OCI-LY1 (cell line): ENCODE data around the gene SCAF11.

Experiments
- H2AFZ ChIP-seq: fragments of 200-600 bp; sonication (generic), shearing (Covaris generic); 2 replicates; pipeline ENCODE4 v1.6.0; 2014; ENCODE audit warnings: antibody characterized with exemption, mild to moderate bottlenecking, low read length
- H3F3A ChIP-seq: fragments of 200-600 bp; sonication (generic), shearing (Covaris generic); 2 replicates; pipeline ENCODE4 v1.6.0; 2014; ENCODE audit warnings: mild to moderate bottlenecking, antibody characterized with exemption, low read length, moderate library complexity; ENCODE audit not compliant: insufficient read depth
- H3K27ac ChIP-seq: fragments of 200-600 bp; sonication (generic); 2 replicates; pipeline ENCODE4 v1.5.1; 2014; ENCODE audit warnings: low read length, mixed run types, mild to moderate bottlenecking, low read depth; ENCODE audit not compliant: poor library complexity, severe bottlenecking
- H3K27me3 ChIP-seq: fragments of 200-600 bp; sonication (generic); 2 replicates; pipeline ENCODE4 v1.6.0; 2014; ENCODE audit warnings: antibody characterized with exemption, mild to moderate bottlenecking, low read length, moderate library complexity; ENCODE audit not compliant: insufficient read depth
- H3K36me3 ChIP-seq: fragments of 200-600 bp; sonication (generic); 2 replicates; pipeline ENCODE4 v1.6.1; 2014; ENCODE audit warnings: mild to moderate bottlenecking, antibody characterized with exemption, low read length, moderate library complexity, mixed read lengths; ENCODE audit not compliant: insufficient read depth
- H3K4me1 ChIP-seq: fragments of 200-600 bp; sonication (generic); 2 replicates; pipeline ENCODE4 v1.5.1; 2014; ENCODE audit warnings: mild to moderate bottlenecking, low read length, moderate library complexity; ENCODE audit not compliant: insufficient read depth, severe bottlenecking
- H3K4me2 ChIP-seq: fragments of 200-600 bp; sonication (generic), shearing (Covaris generic); 2 replicates; pipeline ENCODE4 v1.6.1; 2014; ENCODE audit warnings: low read length
- H3K4me3 ChIP-seq: fragments of 200-600 bp; sonication (generic); 2 replicates; pipeline ENCODE4 v1.5.1; 2014; ENCODE audit warnings: low read length, low read depth, mild to moderate bottlenecking, mixed read lengths; ENCODE audit not compliant: poor library complexity, severe bottlenecking
- H3K79me2 ChIP-seq: fragments of 200-600 bp; shearing (Covaris generic); 2 replicates; pipeline ENCODE4 v1.6.1; 2016; ENCODE audit warnings: mixed run types, low read length, mixed read lengths; ENCODE audit not compliant: insufficient read depth
- H3K9ac ChIP-seq: fragments of 200-600 bp; sonication (generic), shearing (Covaris generic); 2 replicates; pipeline ENCODE4 v1.6.1; 2014; ENCODE audit warnings: mild to moderate bottlenecking, low read length, mixed read lengths
- H3K9me2 ChIP-seq: fragments of 200-600 bp; sonication (generic), shearing (Covaris generic); 2 replicates; pipeline ENCODE4 v1.6.1; 2014; ENCODE audit warnings: low read depth, mild to moderate bottlenecking, low read length, mixed read lengths
- H3K9me3 ChIP-seq: fragments of 200-600 bp; shearing (Covaris generic); 2 replicates; pipeline ENCODE4 v1.6.1; 2014; ENCODE audit warnings: low read length, mixed read lengths
- H4K20me1 ChIP-seq: fragments of 200-600 bp; sonication (generic), shearing (Covaris generic); 2 replicates; pipeline ENCODE4 v1.6.0; 2016; ENCODE audit warnings: mild to moderate bottlenecking, low read length; ENCODE audit not compliant: insufficient read depth
- EZH2 ChIP-seq: fragments of 200-600 bp; sonication (generic), shearing (Covaris generic); IDR thresholded peaks from 2 replicates; pipeline ENCODE4 v1.8.0; 2017; ENCODE audit warnings: borderline replicate concordance, mixed run types, mild to moderate bottlenecking, antibody characterized with exemption, low read length, moderate library complexity, mixed read lengths
- TF ChIP-seq, protein P1 (sequence below): fragments of 200-600 bp; sonication (generic), shearing (Covaris generic); IDR thresholded peaks from 2 replicates; pipeline ENCODE4 v1.5.1; 2017; ENCODE audit warnings: mild to moderate bottlenecking, antibody characterized with exemption, low read length, moderate library complexity, mixed read lengths

Gene SCAF11

DNA sequence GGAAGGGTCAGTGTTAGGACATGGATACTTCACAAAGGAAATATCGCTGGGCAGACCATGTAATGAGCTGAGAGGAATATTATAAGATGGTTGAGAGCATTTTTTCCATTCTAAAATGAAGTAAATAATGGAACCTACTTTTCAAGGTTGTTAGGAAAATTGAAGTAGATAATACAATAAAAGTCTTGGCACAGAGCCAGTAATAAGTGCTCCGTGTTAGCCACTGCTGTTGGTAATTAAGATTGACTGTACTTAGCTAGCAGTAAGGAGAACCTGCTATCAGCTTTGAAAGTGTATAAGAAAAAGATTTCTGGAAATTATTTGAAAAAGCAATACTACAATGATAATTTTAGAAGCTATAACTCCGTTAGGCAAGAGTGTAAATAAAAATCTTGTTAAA lies 77.6 kb downstream of the SCAF11 start:
- Histone ChIP-seq H3K4me2 (no peak overlapping the region), H3K27me3 (no peaks in the 10 kb centered on the region), H3K36me3 (no peaks in the 10 kb centered on the region), H4K20me1 (no peaks in the 10 kb centered on the region), H2AFZ (no peak overlapping the region), H3K9me3 (no peaks in the 10 kb centered on the region), H3K79me2 (no peaks in the 10 kb centered on the region), H3F3A (no peaks in the 10 kb centered on the region), H3K4me3 (no peak overlapping the region), H3K4me1 (peaks cover 6% of the 10 kb centered on the region), H3K27ac (no peak overlapping the region), H3K9ac (no peak overlapping the region), H3K9me2 (no peaks in the 10 kb centered on the region)
- TF ChIP-seq, protein P1, sequence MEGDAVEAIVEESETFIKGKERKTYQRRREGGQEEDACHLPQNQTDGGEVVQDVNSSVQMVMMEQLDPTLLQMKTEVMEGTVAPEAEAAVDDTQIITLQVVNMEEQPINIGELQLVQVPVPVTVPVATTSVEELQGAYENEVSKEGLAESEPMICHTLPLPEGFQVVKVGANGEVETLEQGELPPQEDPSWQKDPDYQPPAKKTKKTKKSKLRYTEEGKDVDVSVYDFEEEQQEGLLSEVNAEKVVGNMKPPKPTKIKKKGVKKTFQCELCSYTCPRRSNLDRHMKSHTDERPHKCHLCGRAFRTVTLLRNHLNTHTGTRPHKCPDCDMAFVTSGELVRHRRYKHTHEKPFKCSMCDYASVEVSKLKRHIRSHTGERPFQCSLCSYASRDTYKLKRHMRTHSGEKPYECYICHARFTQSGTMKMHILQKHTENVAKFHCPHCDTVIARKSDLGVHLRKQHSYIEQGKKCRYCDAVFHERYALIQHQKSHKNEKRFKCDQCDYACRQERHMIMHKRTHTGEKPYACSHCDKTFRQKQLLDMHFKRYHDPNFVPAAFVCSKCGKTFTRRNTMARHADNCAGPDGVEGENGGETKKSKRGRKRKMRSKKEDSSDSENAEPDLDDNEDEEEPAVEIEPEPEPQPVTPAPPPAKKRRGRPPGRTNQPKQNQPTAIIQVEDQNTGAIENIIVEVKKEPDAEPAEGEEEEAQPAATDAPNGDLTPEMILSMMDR: no peak
- TF ChIP-seq EZH2: no peak

DNA sequence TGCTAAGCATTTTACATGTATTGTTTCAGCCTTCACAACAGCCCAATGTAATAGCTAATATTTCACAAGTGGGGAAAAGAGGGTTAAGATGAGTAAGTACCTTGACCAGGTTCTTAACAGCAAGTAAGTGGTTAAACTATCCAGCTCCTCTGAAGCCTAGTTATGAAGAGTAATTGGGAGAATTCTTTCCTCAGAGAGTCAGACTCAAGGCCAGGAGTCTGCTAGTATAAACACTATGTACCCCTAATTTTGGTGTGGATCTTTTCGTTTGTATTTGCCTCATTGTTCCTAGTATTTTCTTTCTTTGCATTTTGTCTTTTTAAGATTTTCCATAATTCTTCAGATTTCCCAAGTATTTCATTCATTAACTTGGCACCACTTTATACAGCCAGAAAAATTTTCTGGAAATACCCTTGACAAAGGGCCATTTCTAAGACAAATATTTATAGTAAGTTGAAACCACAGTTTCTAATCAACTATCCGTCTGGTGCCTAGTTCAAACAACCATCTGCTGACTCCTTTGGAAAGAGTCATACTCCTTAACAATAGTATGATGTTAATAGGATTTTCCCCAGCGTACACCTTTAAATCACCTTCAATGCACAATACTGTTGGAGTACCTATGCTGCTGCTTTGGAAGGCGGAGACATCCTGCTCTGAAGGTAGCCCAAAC lies 81.2 kb downstream of the SCAF11 start:
- TF ChIP-seq EZH2: no peak
- TF ChIP-seq, protein P1: no peak
- Histone ChIP-seq H3K9me3 (no peaks in the 10 kb centered on the region), H4K20me1 (no peaks in the 10 kb centered on the region), H3K9ac (no peak overlapping the region), H3K4me1 (peaks cover 14% of the 10 kb centered on the region), H3K79me2 (no peaks in the 10 kb centered on the region), H3K9me2 (no peaks in the 10 kb centered on the region), H3K36me3 (peaks cover 4% of the 10 kb centered on the region; the same call in 1 of the 2 replicates), H3K4me2 (no peak overlapping the region), H3K27ac (no peak overlapping the region), H3K27me3 (no peaks in the 10 kb centered on the region), H3K4me3 (no peak overlapping the region), H3F3A (no peaks in the 10 kb centered on the region), H2AFZ (no peak overlapping the region)

DNA sequence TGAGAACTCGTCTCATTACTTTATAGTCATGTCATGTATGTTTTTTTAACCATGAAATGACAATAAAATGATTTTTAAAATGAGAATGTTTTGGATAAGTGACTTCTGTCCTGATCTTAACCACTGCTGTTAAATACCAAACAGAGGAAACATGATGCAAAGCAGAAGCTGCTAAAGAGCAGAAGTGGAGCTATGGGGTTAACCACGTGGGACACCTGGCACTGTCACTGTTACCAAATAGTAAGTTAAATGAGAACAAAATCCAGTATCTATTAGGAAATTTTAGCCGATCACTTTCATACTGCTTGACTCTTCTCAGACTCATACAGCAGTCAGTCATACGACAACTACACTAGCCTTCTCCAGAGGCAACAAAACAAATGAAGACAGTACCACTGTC lies 82.4 kb downstream of the SCAF11 start:
- Histone ChIP-seq H3F3A (no peaks in the 10 kb centered on the region), H3K4me1 (peaks cover 14% of the 10 kb centered on the region), H2AFZ (no peak overlapping the region), H3K4me3 (no peak overlapping the region), H3K9me2 (no peaks in the 10 kb centered on the region), H4K20me1 (no peaks in the 10 kb centered on the region), H3K4me2 (no peak overlapping the region), H3K9ac (no peak overlapping the region), H3K9me3 (no peaks in the 10 kb centered on the region), H3K27ac (no peak overlapping the region), H3K79me2 (no peaks in the 10 kb centered on the region), H3K36me3 (peaks cover 4% of the 10 kb centered on the region; the same call in 1 of the 2 replicates), H3K27me3 (no peaks in the 10 kb centered on the region)
- TF ChIP-seq, protein P1: no peak
- no peak for TF ChIP-seq EZH2
